GM21619 (cell line): ENCODE measurements around the gene CACNB2.
A peak's percentile ranks its signal among the peaks of the same experiment; 100 is the strongest.

ENCODE experiments used
- ATAC-seq: cut with Tn5 transposase; IDR thresholded peaks from one replicate; pipeline ENCODE4 v1.9.1; 2021; ENCODE audit not compliant: unreplicated experiment

CACNB2 gene

GRCh38 chr10:18381679-18382078, 241.5 kb downstream of the CACNB2 start:
- no peak for ATAC-seq

GRCh38 chr10:18397906-18398305, 257.7 kb downstream of the CACNB2 start:
- no peak for ATAC-seq

GRCh38 chr10:18399158-18399557, 258.9 kb downstream of the CACNB2 start:
- peak; percentile 65 for ATAC-seq

DNA sequence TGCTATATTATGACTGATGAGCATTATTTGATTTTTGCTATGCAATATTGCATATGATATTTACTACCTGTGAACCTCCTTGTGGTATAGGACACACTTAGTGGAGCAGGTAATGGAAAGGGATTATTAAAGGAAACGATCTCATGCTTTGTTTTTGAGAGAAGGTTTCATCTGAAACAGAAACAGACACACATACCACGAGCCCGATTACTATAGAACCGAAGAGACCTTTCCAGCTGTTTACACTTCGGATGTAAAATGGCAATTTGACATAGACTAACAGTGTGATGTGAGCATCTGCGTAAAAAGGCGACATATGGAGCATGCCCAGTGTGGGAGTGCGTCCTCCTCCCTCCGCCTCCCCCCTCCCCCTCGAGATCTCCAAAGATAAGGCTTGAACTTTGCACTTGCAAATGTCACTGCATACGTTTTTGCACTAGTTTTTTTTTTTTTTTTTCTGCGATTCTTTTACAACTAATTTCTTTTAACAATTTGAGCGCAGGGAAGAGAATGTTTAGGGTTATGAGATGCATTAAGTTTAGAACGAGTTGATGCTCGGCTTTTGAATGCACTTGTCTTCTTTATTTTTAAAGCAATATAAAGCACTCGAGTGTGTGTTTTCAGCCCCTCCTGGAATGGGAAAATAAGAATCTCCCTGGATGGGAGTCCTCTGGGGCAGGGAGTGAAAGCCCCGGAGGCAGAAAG, 260.1 kb downstream of the CACNB2 start:
- ATAC-seq = peak; percentile 55

DNA sequence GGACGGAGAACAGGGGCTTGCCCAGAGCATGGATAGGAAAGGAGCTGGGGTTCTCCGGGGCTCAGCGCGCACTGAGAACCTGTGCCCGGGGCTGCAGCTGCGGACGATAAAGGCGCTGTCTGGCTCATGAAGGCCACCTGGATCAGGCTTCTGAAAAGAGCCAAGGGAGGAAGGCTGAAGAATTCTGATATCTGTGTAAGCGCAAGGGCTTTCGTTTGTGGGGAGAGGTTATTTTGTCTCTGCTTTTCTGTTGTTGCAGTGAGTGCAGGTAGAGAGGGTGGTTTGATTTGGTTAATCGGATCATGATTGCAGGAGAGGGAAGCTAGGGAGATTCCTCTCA, 260.7 kb downstream of the CACNB2 start:
- ATAC-seq = no peak

- no peak for ATAC-seq
Measured at GRCh38 chr10:18401416-18402195, 261.4 kb downstream of the CACNB2 start.

GRCh38 chr10:18402853-18403252, 262.6 kb downstream of the CACNB2 start:
- ATAC-seq = no peak

- ATAC-seq = no peak
Measured at GRCh38 chr10:18404530-18404929, 264.3 kb downstream of the CACNB2 start.

- ATAC-seq = no peak
Measured at GRCh38 chr10:18406136-18406535, 265.9 kb downstream of the CACNB2 start.

- ATAC-seq = peak; percentile 63
Measured at GRCh38 chr10:18409599-18410397, 269.6 kb downstream of the CACNB2 start.

DNA sequence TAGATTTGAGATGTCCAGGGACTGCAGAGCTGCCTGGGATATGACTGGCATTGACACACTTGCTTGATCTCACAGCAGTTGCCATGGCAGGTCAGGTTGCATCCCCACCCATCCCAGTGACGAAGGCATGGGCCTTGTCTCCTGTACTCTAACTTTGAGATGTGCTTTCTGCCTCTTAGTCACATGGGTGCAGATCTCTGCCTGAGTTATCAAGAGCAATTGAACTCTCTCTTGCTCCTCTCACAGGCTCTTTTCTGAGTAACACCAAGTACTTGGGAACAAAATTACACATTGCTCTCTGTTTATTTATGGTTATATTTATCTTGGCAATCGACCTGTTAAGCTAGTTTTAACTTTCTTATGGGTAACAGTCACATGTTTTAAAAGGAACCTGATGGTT, 273.8 kb downstream of the CACNB2 start:
- no peak for ATAC-seq

DNA sequence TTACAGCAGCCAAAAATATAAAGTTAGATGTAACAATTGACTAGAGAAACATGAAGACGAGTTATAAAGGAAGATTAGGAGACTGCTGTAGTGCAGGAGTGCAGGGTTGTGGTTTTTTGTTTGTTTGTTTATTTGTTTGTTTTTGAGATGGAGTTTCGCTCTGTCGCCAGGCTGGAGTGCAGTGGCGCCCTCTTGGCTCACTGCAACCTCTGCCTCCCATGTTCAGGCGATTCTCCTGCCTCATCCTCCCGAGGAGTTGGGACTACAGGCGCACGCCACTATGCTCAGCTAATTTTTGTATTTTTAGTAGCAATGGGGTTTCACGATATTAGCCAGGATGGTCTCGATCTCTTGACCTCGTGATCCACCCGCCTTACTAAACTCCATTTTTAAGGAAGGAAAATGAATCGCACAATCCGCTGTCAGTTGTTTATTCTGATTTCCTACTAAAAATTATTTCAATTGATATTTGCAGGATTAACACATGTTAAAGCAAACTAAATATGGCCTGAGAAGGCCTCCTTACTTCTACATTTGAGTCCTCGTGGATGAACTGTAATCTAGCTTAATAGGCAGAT, 277.8 kb downstream of the CACNB2 start:
- ATAC-seq = no peak

DNA sequence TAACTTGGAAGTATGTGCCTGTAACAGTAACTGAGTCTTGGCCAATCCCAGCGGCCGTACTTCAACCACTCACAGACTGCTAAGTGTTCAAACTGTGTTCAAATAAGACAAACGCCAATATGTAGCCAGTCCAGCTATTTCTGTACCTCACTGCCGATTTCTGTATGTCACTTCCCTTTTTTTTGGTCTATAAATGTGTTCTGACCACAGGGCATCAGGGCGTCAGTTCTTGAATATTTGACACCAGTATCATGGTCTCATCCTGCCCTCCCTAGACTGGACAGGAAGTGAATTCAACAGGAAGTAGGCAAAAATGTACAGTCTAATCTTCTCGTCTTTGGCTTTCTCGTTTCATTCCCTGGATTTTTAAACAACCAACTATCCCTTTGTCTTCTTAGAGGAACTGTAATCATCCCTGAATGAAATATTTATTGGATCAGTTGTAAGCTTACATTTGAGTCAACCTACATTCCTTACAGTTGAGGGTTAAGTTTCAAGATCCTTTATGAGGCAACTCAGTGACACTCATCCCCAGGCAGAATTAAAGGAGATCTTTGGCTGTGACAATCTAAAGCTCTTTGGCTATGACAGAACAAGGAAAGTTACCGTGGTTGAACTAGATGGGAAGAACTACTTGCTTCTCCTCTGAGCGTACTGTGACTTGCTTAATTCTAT, 278.5 kb downstream of the CACNB2 start:
- peak; percentile 46 for ATAC-seq

DNA sequence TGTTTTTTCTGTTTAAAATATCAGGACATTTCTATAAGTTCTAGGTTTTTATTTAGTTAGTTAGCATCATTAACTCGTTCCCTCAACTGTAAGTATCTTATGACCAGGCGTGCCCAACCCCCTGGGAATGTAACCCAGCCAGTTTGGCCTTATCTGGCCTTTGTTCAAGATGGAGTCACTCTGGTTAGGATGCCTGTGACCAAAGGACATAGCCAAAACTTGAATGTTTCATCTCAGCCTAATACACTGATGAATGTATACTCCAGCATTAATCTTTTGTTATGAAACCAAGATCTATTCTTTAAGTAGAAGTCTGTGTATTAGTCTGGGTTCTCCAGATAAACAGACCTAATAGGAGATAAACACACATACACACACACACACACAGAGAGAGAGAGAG, 279.7 kb downstream of the CACNB2 start:
- ATAC-seq = no peak

GRCh38 chr10:18421726-18422293, 281.6 kb downstream of the CACNB2 start:
- no peak for ATAC-seq

- ATAC-seq = peak; percentile 46
Measured at GRCh38 chr10:18423058-18423637, 282.9 kb downstream of the CACNB2 start.

GRCh38 chr10:18424200-18424599, 284.0 kb downstream of the CACNB2 start:
- ATAC-seq = no peak

- no peak for ATAC-seq
Measured at GRCh38 chr10:18429335-18429734, 289.1 kb downstream of the CACNB2 start.

- ATAC-seq = no peak
Measured at GRCh38 chr10:18436902-18437301, 296.7 kb downstream of the CACNB2 start.

DNA sequence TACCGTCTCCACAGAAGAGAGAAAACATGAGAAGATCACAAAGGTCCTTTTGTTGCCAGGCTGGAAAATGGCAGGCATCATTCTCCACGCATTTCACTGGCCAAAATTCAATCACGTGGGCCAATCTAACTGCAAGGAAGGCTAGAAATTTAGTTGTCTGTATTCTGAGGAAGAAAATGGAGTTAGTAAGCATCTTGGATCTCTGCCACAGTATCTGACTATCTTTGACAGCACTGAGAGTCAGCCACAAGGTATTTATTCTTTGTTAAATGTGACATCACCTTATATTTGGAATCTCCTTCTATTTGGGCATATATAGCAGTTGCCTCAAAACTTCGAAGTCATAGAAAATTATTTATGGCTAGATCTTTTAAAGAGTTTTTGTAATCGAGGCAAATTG, 297.3 kb downstream of the CACNB2 start:
- ATAC-seq = no peak
